DOHH2 (cell line): ENCODE results near the gene NUP50.

ENCODE experiments used
- CTCF ChIP-seq: fragments of 200-600 bp; sonication (generic); IDR thresholded peaks from one replicate; pipeline ENCODE4 v1.5.1; 2014; ENCODE audit warnings: antibody characterized with exemption, mild to moderate bottlenecking, low read depth, low read length; ENCODE audit not compliant: poor library complexity, severe bottlenecking
- EZH2phosphoT487 ChIP-seq: fragments of 200-600 bp; sonication (generic); IDR thresholded peaks from 2 replicates; pipeline ENCODE4 v1.6.1; 2017; ENCODE audit warnings: borderline replicate concordance, mild to moderate bottlenecking, antibody characterized with exemption, low read length, moderate library complexity, mixed read lengths

- TF ChIP-seq CTCF (no peak), EZH2phosphoT487 (no peak)
Observed at GRCh38 chr22:45151503-45151902, 12.2 kb upstream of the NUP50 start.
